ENCODE results near the gene DUSP28. TPM values are rescaled to one million over a fixed set of nuclear protein-coding genes. Genes with fewer than 3 reads are reported as not detected.

DUSP28 gene
- total RNA-seq, 1 donor from 2014 or later = 11.5 TPM

GRCh38 chr2:240578488-240578887, 18.3 kb downstream of the DUSP28 start:
- peak; percentile 1 for ATAC-seq (ENCODE audit: poor library complexity)
- no peak for DNase-seq
- intact Hi-C loops (cut with DNase I) = no loop called here

DNA sequence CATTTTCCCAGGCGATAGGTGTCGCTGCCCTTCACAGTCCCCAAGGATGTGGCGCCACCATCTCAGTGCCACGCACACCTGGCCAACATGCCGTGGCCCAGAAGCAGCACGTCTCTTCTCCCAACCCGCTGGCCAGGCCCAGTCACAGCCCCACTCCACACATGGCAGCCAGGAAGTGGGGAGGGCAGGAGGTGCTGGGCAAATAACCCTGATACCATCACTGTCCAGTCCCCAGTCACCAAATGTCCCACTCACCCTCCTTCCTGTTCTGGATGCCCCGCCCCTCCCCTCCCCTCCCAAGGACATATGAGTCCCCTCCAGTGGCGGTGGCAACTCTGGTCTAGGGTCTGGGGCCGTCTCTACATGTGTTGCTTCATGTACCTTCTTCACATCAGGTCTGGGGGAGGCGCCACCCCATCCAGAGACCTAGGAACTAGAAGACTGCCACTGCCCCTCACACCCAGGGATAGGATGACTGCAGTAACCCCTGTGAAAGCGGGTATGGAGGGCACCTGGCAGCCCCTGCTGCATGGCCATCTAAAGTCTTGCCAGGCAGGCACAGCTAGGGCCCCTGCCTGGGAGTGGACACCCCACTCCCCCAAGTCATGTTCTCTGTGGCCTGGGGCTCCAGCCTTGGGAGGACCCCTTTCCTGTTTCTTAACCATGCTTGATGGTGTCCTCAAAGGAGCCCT, 19.1 kb downstream of the DUSP28 start:
- DNase-seq = no peak
- ATAC-seq (ENCODE audit: poor library complexity) = peak; percentile 3
- intact Hi-C loops (cut with DNase I) = no loop called here

- intact Hi-C loops (cut with DNase I) = no loop called here
- ATAC-seq (ENCODE audit: poor library complexity) (peak; percentile 76), DNase-seq (peak; percentile 74)
These were observed 19.8 kb downstream of the DUSP28 start for GRCh38 chr2:240579771-240580614.

- ATAC-seq (ENCODE audit: poor library complexity) (no peak), DNase-seq (no peak)
- intact Hi-C loops (cut with DNase I) = no loop called here
These were observed 21.7 kb downstream of the DUSP28 start for GRCh38 chr2:240581811-240582210.

- DNase-seq (no peak), ATAC-seq (ENCODE audit: poor library complexity) (no peak)
- intact Hi-C loops (cut with DNase I) = no loop called here
These were observed 22.6 kb downstream of the DUSP28 start for GRCh38 chr2:240582781-240583180.

GRCh38 chr2:240583774-240584173, 23.6 kb downstream of the DUSP28 start:
- intact Hi-C loops (cut with DNase I) = no loop called here
- DNase-seq = no peak

DNA sequence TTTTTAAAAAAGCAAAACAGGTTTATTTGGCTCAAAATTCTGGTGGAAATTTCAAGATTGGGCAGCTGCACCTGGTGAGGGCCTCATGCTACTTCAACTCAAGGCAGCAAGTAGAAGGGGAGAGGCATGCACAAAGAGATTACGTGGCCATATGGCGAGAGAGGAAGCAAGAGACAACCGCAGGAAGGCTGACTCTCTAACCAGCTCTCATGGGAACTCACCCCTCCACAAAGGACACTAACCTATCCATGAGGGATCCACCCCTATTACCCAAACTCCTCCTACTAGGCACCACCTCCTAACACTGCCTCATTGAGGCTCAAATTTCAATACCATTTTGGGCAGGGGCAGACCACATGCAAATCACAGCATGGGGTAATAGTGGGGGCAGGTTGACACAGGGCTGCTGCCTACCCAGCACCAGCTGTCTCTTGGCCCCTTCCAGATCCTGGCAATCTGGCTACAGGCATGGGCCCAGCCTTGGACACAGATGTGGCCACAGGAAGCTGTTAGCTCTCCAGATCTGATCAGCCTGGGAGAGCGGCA, 24.4 kb downstream of the DUSP28 start:
- DNase-seq (peak; percentile 27), ATAC-seq (ENCODE audit: poor library complexity) (no peak)
- intact Hi-C loops (cut with DNase I) = no loop called here

More at GRCh38 chr2:240583774-240584173, 23.6 kb downstream of the DUSP28 start:
- no peak for ATAC-seq (ENCODE audit: poor library complexity)

DNA sequence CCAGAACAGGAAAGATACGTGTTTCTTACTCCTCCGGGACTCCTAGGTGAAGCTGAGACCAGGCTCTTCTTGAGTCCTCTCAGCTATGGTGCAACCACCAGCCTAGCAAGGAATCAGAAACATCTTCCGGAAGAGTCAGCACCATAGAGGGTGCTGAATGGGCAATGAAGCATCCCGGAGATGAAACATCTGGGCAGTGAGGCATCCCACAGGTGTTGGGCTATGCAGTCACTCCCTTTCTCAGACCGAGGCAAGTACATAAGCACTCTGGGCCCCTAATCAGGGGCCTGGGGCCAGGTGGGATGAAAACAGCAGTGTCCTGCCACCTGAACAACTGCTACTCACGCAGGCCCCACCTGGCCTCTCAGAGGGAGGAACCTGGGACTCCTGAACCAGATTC, 24.9 kb downstream of the DUSP28 start:
- intact Hi-C loops (cut with DNase I) = no loop called here
- no peak for ATAC-seq (ENCODE audit: poor library complexity)
- DNase-seq = peak; percentile 24

- DNase-seq = peak; percentile 33
- ATAC-seq (ENCODE audit: poor library complexity) = no peak
- intact Hi-C loops (cut with DNase I) = no loop called here
These were observed 25.6 kb downstream of the DUSP28 start for GRCh38 chr2:240585681-240586197.

DNA sequence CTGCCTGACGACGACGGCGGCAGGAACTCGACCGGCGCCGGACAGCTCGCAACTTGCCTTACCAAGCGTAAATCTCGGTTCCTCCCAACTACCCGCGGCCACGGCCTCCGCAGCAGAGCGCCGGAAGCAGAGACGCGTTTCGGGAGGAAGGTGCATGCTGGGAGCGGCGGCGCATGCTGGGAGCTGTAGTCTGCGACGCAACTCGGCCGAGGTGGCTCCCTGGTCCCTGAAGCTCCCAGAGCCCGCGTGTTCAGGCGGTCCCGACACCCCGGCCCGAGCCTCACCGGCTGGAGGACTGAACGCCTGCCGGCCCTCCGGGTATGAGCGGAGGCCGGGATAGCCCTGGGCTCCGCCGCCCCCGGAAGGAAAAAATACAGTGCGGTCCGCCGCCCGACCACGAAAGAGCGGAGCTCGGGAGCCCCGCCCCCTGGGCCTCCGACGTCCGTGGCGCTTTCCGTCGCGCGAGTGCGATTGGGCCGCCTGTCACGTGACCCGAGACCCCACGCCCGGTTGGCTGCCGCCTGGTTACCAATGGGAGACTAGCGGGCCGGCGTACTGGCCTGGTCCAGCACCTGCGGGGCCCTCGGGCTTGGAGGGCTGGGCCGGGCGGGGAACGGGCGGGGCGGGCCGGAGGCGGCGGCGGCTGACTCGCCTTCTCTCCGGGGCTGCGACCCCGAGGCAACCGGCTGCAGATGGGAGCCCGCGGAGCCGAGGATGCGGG, 26.2 kb downstream of the DUSP28 start, which contains the start of gene CAPN10:
CAPN10 (plus strand) TSS at position 537 of the 721 bp plus-strand sequence; CDS start at position 715, 178 bp downstream.
- peak; percentile 97 for ATAC-seq (ENCODE audit: poor library complexity)
- intact Hi-C loops (cut with DNase I) = no loop called here

DNA sequence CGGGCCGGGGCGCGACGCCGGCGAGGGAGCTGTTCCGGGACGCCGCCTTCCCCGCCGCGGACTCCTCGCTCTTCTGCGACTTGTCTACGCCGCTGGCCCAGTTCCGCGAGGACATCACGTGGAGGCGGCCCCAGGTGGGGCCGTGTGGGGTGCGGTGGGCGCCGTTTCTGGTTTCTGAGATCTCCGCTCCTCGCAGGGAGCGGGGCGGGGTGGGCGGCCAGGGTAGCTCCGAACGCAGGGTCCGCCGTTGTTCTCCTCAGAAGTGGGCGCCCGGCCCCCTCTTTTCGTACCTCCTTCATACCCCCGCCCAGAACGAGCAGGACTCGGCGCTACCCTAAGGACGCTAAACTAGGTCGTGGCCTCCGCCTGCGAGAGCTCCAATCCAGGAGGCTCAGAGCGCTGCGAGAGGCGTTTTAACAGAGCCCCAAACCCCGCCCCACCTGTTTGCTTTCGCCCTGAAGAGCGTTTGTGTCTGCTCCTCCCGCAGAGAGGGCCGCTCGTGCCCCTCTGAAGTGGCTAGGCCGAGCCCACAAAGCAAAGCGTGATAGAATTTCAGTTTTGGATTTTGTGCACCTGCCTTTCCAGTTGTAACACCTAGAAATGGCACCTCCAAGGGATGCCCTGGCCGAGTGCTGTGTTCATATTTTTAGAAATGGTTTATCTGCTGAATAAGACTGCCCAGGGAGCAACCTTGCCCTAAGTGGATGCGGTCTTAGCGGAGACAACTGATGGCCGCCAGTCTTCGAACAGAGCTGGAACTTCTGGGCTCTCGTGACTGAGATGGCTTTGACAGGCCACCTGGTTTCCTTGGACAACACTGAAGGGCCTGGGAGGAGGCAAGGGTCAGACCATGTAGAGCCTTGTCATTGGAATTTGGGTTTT, 27.0 kb downstream of the DUSP28 start:
- ATAC-seq (ENCODE audit: poor library complexity) = peak; percentile 23
- DNase-seq = no peak
- intact Hi-C loops (cut with DNase I) = no loop called here

More for the DNA sequence above, 26.2 kb downstream of the DUSP28 start, which contains the start of gene CAPN10:
- peak; percentile 99 for DNase-seq

- DNase-seq = peak; percentile 20
- intact Hi-C loops (cut with DNase I) = no loop called here
- no peak for ATAC-seq (ENCODE audit: poor library complexity)
These were observed 28.0 kb downstream of the DUSP28 start for GRCh38 chr2:240588006-240588655.

GRCh38 chr2:240588669-240589068, 28.5 kb downstream of the DUSP28 start:
- ATAC-seq (ENCODE audit: poor library complexity) = no peak
- intact Hi-C loops (cut with DNase I) = no loop called here
- DNase-seq = peak; percentile 20

DNA sequence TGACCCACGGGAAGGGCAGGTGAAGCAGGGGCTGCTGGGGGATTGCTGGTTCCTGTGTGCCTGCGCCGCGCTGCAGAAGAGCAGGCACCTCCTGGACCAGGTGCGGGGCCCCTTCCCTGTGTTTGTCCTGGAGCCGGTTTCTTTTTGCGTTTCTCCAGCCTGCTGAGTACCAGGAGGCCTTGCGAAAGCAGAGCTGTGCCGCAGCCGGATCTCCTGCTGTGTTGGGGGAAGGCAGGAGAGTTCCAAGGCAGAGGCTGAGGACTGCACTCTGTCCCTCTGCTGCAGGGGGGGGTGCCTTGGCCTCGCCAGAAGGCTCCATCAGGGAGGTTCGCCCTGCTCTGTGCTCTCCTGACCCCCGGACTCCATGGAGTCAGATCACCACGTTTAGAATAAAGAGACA, 29.2 kb downstream of the DUSP28 start:
- DNase-seq (peak; percentile 9), ATAC-seq (ENCODE audit: poor library complexity) (no peak)
- intact Hi-C loops (cut with DNase I) = no loop called here

DNA sequence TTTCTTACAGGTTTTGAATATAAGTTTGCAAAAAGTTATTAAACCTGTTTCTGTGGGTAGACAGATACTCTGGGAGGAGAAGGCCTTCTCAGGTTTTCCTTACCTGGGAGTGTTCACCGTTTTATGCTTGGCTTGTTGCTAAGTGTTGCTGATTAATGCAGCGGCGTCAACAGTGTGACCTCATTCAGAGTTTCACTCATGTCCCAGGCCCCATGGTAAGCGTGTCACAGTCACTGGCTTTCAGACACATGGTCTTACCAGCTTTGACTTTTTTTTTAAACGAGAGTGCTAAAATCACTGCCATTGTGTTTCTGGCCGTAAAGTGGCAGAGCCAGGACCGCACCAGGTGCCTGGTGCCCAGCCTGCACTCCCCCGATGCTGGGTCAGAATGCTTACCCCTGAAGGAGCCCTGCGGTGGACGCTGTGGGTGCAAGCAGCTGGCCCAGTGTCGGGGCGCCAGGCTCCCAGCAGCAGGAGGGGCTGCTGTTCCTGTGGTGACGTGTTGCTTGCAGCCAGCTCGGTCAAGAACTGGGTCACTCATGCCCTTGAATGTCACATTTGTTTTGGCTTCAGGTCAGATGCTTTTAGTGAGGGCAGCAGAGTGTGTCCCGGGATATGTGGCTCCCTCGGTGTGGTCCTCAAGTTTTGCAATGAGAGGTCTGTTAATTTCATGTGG, 29.8 kb downstream of the DUSP28 start:
- intact Hi-C loops (cut with DNase I) = no loop called here
- ATAC-seq (ENCODE audit: poor library complexity) (no peak), DNase-seq (peak; percentile 47)

GRCh38 chr2:240590681-240591111, 30.5 kb downstream of the DUSP28 start:
- intact Hi-C loops (cut with DNase I) = no loop called here
- DNase-seq (peak; percentile 40), ATAC-seq (ENCODE audit: poor library complexity) (no peak)

GRCh38 chr2:240591226-240591625, 31.1 kb downstream of the DUSP28 start:
- ATAC-seq (ENCODE audit: poor library complexity) = no peak
- no peak for DNase-seq
- intact Hi-C loops (cut with DNase I) = no loop called here
